Neural cell (in vitro differentiated cells): ENCODE results near the gene LYPD3. TPM values are rescaled to one million over a fixed set of nuclear protein-coding genes. Genes with fewer than 3 reads are reported as not detected.

Experiments
- H2AFZ ChIP-seq: fragments of 200-600, 300-800 bp; sonication (generic), shearing (Covaris generic); 2 replicates; pipeline ENCODE4 v1.6.0; 2014; ENCODE audit warnings: low read depth, mild to moderate bottlenecking, antibody characterized with exemption, low read length, moderate library complexity
- H3F3A ChIP-seq: fragments of 200-600 bp; shearing (Covaris generic); 2 replicates; pipeline ENCODE4 v1.6.1; 2016; ENCODE audit warnings: mild to moderate bottlenecking, moderate library complexity, mixed read lengths, antibody characterized with exemption, low read length; ENCODE audit not compliant: insufficient read depth, poor library complexity, severe bottlenecking
- H3K27ac ChIP-seq: fragments of 200-600, 300-800 bp; sonication (generic), shearing (Covaris generic); 2 replicates; pipeline ENCODE4 v1.5.1; 2014; ENCODE audit warnings: mild to moderate bottlenecking, low read length, moderate library complexity
- H3K27me3 ChIP-seq: fragments of 300-800, 200-600 bp; sonication (generic), shearing (Covaris generic); 2 replicates; pipeline ENCODE4 v1.6.0; 2014; ENCODE audit warnings: mild to moderate bottlenecking, low read depth, low read length, moderate library complexity; ENCODE audit not compliant: insufficient read depth
- H3K36me3 ChIP-seq: fragments of 300-800, 200-600 bp; sonication (generic), shearing (Covaris generic); 2 replicates; pipeline ENCODE4 v1.5.1; 2014; ENCODE audit warnings: mild to moderate bottlenecking, antibody characterized with exemption, low read length, moderate library complexity; ENCODE audit not compliant: insufficient read depth
- H3K4me2 ChIP-seq: fragments of 300-800, 200-600 bp; sonication (generic), shearing (Covaris generic); 2 replicates; pipeline ENCODE4 v1.6.0; 2014; ENCODE audit warnings: mild to moderate bottlenecking, low read length
- H3K4me3 ChIP-seq: fragments of 300-800, 200-600 bp; sonication (generic), shearing (Covaris generic); 2 replicates; pipeline ENCODE4 v1.5.1; 2014; ENCODE audit warnings: mild to moderate bottlenecking, low read length, moderate library complexity
- H3K79me2 ChIP-seq: fragments of 200-600 bp; shearing (Covaris generic); replicated peaks from 2 replicates; pipeline ENCODE4 v1.6.0; 2014; ENCODE audit warnings: mild to moderate bottlenecking, low read length, moderate library complexity; ENCODE audit not compliant: insufficient read depth
- H3K9ac ChIP-seq: fragments of 300-800, 200-600 bp; sonication (generic), shearing (Covaris generic); 2 replicates; pipeline ENCODE4 v1.6.1; 2016; ENCODE audit warnings: mild to moderate bottlenecking, low read length, mixed read lengths
- H3K9me2 ChIP-seq: fragments of 200-600 bp; shearing (Covaris generic); 2 replicates; pipeline ENCODE4 v1.6.1; 2016; ENCODE audit warnings: mild to moderate bottlenecking, low read length, mixed read lengths; ENCODE audit not compliant: insufficient read depth
- H3K9me3 ChIP-seq: fragments of 200-600, 300-800 bp; sonication (generic), shearing (Covaris generic); 2 replicates; pipeline ENCODE4 v1.6.1; 2016; ENCODE audit warnings: mild to moderate bottlenecking, mixed run types, low read length, moderate library complexity, mixed read lengths
- H4K20me1 ChIP-seq: fragments of 200-600 bp; shearing (Covaris generic); 2 replicates; pipeline ENCODE4 v1.6.1; 2016; ENCODE audit warnings: mild to moderate bottlenecking, mixed run types; ENCODE audit not compliant: insufficient read depth
- EP300 ChIP-seq: fragments of 450-650 bp; conservative IDR thresholded peaks from 2 replicates; pipeline ENCODE4 v1.6.1; 2014; ENCODE audit warnings: antibody characterized with exemption, mild to moderate bottlenecking, moderate library complexity; ENCODE audit not compliant: poor library complexity, severe bottlenecking
- EZH2 ChIP-seq: fragments of 200-600, 300-800 bp; shearing (Covaris generic), sonication (generic); IDR thresholded peaks from 2 replicates; pipeline ENCODE4 v1.6.1; 2014; ENCODE audit warnings: antibody characterized with exemption, low read length, borderline replicate concordance, mild to moderate bottlenecking; ENCODE audit not compliant: insufficient read depth, poor library complexity, severe bottlenecking
- MXI1 ChIP-seq: fragments of 450-650 bp; conservative IDR thresholded peaks from 2 replicates; pipeline ENCODE4 v1.6.1; 2014; ENCODE audit warnings: antibody characterized with exemption, mild to moderate bottlenecking; ENCODE audit not compliant: poor library complexity, severe bottlenecking
- POLR2AphosphoS5 ChIP-seq: IDR thresholded peaks from 2 replicates; pipeline ENCODE4 v1.6.1; 2012
- RAD21 ChIP-seq: fragments of 450-650 bp; conservative IDR thresholded peaks from 2 replicates; pipeline ENCODE4 v1.6.1; 2014; ENCODE audit warnings: antibody characterized with exemption, mild to moderate bottlenecking, moderate library complexity
- SMC3 ChIP-seq: fragments of 450-650 bp; conservative IDR thresholded peaks from 2 replicates; pipeline ENCODE4 v1.6.1; 2014; ENCODE audit warnings: antibody characterized with exemption, mild to moderate bottlenecking, moderate library complexity; ENCODE audit not compliant: poor library complexity
- TAF1 ChIP-seq: IDR thresholded peaks from 2 replicates; pipeline ENCODE4 v1.6.1; 2012; ENCODE audit warnings: low read depth
- polyA plus RNA-seq: library from polyadenylated mRNA; depleted of rRNA; stranded (reverse); fragments of >200 nt; gene quantifications from 2 replicates; pipeline ENCODE4 v1.2.3, GENCODE V29; 2014
- TF ChIP-seq, protein P1 (sequence below): fragments of 450-650 bp; IDR thresholded peaks from 2 replicates; pipeline ENCODE4 v1.5.1; 2014; ENCODE audit warnings: antibody characterized with exemption, mild to moderate bottlenecking, moderate library complexity; ENCODE audit not compliant: poor library complexity, severe bottlenecking
- TF ChIP-seq, protein P2 (sequence below): IDR thresholded peaks from 2 replicates; pipeline ENCODE4 v1.6.1; 2012; ENCODE audit warnings: borderline replicate concordance

LYPD3 gene
- polyA plus RNA-seq, 1 donor from 2014 or later, result not detected

DNA sequence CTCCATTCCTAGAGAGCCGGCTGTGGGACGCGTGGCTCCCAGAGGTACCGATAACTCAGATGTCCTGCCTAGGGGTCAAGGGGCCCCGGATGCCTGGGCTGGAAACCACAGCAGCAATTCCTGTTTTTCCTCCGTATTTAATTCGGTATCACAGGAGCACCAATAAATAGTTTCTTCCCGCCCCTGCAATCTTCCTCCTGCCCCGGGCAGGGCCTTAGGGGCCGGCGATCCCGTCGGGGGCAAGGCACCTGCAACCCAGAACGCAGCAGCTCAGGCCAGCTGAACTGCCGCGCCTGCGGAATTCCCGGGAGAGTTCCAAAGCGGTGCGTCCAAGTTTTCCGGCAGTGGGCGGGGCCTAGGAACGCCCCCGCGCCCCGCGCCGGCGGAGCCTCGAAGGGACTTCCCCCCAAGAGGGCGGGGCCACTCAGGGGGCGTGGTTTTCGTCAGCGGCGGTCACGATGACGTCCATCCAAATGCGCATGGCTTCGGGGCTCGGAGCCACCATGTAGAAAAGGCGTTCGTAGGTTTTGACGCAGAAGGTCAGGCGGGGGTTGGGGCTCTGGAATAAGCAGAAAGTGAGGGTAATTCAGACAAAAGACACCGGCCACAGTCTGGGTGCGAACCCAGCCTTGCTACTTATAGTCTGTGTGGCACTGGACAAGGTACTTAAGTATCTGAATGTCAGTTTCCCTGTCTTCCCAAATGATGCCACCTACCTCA, 9.7 kb upstream of the LYPD3 start:
- Histone ChIP-seq H2AFZ (no peak overlapping the region), H3K9me3 (no peaks in the 10 kb centered on the region), H3K27me3 (no peaks in the 10 kb centered on the region), H3K4me2 (no peak overlapping the region), H3K36me3 (no peaks in the 10 kb centered on the region), H3K79me2 (no peaks in the 10 kb centered on the region), H3K4me3 (peak overlapping the region; percentile 54), H4K20me1 (no peaks in the 10 kb centered on the region), H3K27ac (no peak overlapping the region), H3K9me2 (no peaks in the 10 kb centered on the region), H3K9ac (no peak overlapping the region), H3F3A (no peaks in the 10 kb centered on the region)
- TF ChIP-seq EP300 (no peak), TAF1 (no peak), SMC3 (no peak), RAD21 (no peak)

DNA sequence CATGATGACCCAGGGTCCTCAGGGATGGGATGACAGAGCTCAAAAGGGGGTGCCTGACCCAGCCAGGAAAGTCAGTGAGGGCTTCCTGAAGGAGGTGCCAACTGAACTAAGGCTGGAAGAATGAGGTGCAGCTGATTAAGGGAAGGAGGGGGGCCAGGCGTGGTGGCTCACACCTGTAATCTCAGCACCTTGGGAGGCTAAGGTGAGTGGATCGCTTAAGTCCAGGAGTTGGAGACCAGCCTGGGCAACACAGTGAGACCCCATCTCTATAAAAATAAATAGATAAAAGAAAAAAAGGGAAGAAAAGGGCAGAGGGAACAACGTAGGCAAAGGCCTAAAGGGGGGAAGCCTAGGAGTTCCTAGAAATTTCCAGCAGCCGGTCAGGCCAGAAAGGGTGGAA, 9.1 kb upstream of the LYPD3 start:
- Histone ChIP-seq H3K4me3 (no peak overlapping the region), H2AFZ (no peak overlapping the region), H3F3A (no peaks in the 10 kb centered on the region), H3K79me2 (no peaks in the 10 kb centered on the region), H3K27ac (no peak overlapping the region), H3K9me3 (no peaks in the 10 kb centered on the region), H3K9ac (no peak overlapping the region), H3K36me3 (no peaks in the 10 kb centered on the region), H3K27me3 (no peaks in the 10 kb centered on the region), H3K4me2 (no peak overlapping the region), H3K9me2 (no peaks in the 10 kb centered on the region), H4K20me1 (no peaks in the 10 kb centered on the region)
- TF ChIP-seq TAF1, result no peak
- TF ChIP-seq, protein P1, sequence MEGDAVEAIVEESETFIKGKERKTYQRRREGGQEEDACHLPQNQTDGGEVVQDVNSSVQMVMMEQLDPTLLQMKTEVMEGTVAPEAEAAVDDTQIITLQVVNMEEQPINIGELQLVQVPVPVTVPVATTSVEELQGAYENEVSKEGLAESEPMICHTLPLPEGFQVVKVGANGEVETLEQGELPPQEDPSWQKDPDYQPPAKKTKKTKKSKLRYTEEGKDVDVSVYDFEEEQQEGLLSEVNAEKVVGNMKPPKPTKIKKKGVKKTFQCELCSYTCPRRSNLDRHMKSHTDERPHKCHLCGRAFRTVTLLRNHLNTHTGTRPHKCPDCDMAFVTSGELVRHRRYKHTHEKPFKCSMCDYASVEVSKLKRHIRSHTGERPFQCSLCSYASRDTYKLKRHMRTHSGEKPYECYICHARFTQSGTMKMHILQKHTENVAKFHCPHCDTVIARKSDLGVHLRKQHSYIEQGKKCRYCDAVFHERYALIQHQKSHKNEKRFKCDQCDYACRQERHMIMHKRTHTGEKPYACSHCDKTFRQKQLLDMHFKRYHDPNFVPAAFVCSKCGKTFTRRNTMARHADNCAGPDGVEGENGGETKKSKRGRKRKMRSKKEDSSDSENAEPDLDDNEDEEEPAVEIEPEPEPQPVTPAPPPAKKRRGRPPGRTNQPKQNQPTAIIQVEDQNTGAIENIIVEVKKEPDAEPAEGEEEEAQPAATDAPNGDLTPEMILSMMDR, result no peak
- TF ChIP-seq EP300, result no peak
- TF ChIP-seq, protein P2, sequence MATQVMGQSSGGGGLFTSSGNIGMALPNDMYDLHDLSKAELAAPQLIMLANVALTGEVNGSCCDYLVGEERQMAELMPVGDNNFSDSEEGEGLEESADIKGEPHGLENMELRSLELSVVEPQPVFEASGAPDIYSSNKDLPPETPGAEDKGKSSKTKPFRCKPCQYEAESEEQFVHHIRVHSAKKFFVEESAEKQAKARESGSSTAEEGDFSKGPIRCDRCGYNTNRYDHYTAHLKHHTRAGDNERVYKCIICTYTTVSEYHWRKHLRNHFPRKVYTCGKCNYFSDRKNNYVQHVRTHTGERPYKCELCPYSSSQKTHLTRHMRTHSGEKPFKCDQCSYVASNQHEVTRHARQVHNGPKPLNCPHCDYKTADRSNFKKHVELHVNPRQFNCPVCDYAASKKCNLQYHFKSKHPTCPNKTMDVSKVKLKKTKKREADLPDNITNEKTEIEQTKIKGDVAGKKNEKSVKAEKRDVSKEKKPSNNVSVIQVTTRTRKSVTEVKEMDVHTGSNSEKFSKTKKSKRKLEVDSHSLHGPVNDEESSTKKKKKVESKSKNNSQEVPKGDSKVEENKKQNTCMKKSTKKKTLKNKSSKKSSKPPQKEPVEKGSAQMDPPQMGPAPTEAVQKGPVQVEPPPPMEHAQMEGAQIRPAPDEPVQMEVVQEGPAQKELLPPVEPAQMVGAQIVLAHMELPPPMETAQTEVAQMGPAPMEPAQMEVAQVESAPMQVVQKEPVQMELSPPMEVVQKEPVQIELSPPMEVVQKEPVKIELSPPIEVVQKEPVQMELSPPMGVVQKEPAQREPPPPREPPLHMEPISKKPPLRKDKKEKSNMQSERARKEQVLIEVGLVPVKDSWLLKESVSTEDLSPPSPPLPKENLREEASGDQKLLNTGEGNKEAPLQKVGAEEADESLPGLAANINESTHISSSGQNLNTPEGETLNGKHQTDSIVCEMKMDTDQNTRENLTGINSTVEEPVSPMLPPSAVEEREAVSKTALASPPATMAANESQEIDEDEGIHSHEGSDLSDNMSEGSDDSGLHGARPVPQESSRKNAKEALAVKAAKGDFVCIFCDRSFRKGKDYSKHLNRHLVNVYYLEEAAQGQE, result no peak
- no peak for TF ChIP-seq SMC3
- no peak for TF ChIP-seq MXI1
- TF ChIP-seq RAD21, result no peak

DNA sequence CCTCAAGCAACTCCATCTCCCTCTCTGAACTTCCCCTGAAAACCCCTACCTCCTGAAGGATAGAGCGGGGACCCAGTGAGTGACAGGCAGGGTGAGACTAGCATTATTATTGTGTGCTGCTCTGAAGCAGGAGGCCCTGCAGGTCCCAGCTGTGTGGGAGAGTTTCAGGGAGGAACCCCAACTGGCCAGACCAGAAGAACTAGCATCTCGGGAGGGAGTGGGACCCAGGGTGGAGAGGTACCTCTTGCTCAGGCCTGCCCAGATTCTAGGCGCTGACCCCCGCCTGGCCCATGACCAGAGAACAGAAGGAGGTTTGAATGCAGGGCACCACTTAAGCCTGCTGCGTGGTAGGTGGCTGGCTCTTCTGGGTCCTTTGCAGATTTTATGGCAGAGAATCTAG, 5.7 kb upstream of the LYPD3 start:
- Histone ChIP-seq H3K9ac (no peak overlapping the region), H4K20me1 (no peaks in the 10 kb centered on the region), H3F3A (no peaks in the 10 kb centered on the region), H3K9me3 (no peaks in the 10 kb centered on the region), H3K9me2 (no peaks in the 10 kb centered on the region), H3K4me2 (no peak overlapping the region), H3K79me2 (no peaks in the 10 kb centered on the region), H3K27me3 (no peaks in the 10 kb centered on the region), H3K27ac (no peak overlapping the region), H2AFZ (no peak overlapping the region), H3K4me3 (no peak overlapping the region), H3K36me3 (no peaks in the 10 kb centered on the region)
- TF ChIP-seq TAF1 (no peak), MXI1 (no peak), EP300 (no peak), RAD21 (no peak), SMC3 (no peak), POLR2AphosphoS5 (no peak), EZH2 (no peak)
- TF ChIP-seq, protein P2, result no peak
- TF ChIP-seq, protein P1, result no peak
